PC-9 (cell line): ENCODE measurements around the gene GSTA5. TPM values are rescaled to one million over a fixed set of nuclear protein-coding genes. Genes with fewer than 3 reads are reported as not detected.

Experiments
- BruUV-seq: library from RNA; stranded (reverse); fragments of 400-500 nt; replicated peaks from 2 replicates; lab custom pipeline; 2021; lab: Mats Ljungman, UMichigan
- CTCF ChIA-PET: fragments of 300-600 bp; sonication (Branson Sonifier 250); formaldehyde crosslinking; loops from one replicate; lab custom pipeline; 2022; ENCODE audit warnings: antibody characterized with exemption; lab: Charles Lee
- POLR2A ChIA-PET: fragments of 300-600 bp; sonication (Branson Sonifier 250); formaldehyde crosslinking; loops from one replicate; lab custom pipeline; 2022; ENCODE audit warnings: antibody characterized with exemption; ENCODE audit not compliant: unreplicated experiment; lab: Charles Lee
- DNase-seq, 2 experiments: peaks; one replicate each; pipeline versions ENCODE4 v3.0.0 to v3.0.0-alpha.2; 2015 to 2022; ENCODE audit warnings: mixed read lengths in 1 of 2
- H2AFZ ChIP-seq: fragments of 200-600 bp; sonication (generic); 2 replicates; pipeline ENCODE4 v1.8.1; 2017; ENCODE audit warnings: antibody characterized with exemption
- H3F3A ChIP-seq: fragments of 200-600 bp; sonication (generic); 2 replicates; pipeline ENCODE4 v1.8.1; 2017; ENCODE audit warnings: antibody characterized with exemption, mild to moderate bottlenecking, low read depth; ENCODE audit not compliant: insufficient read depth
- H3K27ac ChIP-seq: fragments of 200-600 bp; sonication (generic); 2 replicates; pipeline ENCODE4 v1.6.1; 2016; ENCODE audit warnings: mixed run types
- H3K27me3 ChIP-seq: fragments of 200-600 bp; sonication (generic); 2 replicates; pipeline ENCODE4 v1.6.1; 2016; ENCODE audit warnings: low read depth, mixed run types; ENCODE audit not compliant: insufficient read depth
- H3K36me3 ChIP-seq: fragments of 200-600 bp; sonication (generic); 2 replicates; pipeline ENCODE4 v1.6.1; 2016; ENCODE audit warnings: low read depth, mixed run types
- H3K4me1 ChIP-seq: fragments of 200-600 bp; sonication (generic); replicated peaks from 2 replicates; pipeline ENCODE4 v1.6.1; 2016; ENCODE audit warnings: mixed run types; ENCODE audit not compliant: insufficient read depth
- H3K4me2 ChIP-seq: fragments of 200-600 bp; sonication (generic); 2 replicates; pipeline ENCODE4 v1.6.1; 2017; ENCODE audit warnings: mixed run types
- H3K4me3 ChIP-seq: fragments of 200-600 bp; sonication (generic); 2 replicates; pipeline ENCODE4 v1.6.1; 2016; ENCODE audit warnings: mixed run types
- H3K79me2 ChIP-seq: fragments of 200-600 bp; sonication (generic); 2 replicates; pipeline ENCODE4 v1.6.1; 2017; ENCODE audit warnings: low read depth, mixed run types
- H3K9me2 ChIP-seq: fragments of 200-600 bp; sonication (generic); 2 replicates; pipeline ENCODE4 v1.8.1; 2017; ENCODE audit warnings: mild to moderate bottlenecking; ENCODE audit not compliant: insufficient read depth
- H3K9me3 ChIP-seq: fragments of 200-600 bp; sonication (generic); 2 replicates; pipeline ENCODE4 v1.8.1; 2016; ENCODE audit warnings: low read depth; ENCODE audit not compliant: insufficient read depth
- H4K20me1 ChIP-seq: fragments of 200-600 bp; sonication (generic); 2 replicates; pipeline ENCODE4 v1.8.1; 2017; ENCODE audit not compliant: insufficient read depth
- CTCF ChIP-seq: fragments of 200-600 bp; sonication (generic); conservative IDR thresholded peaks from 2 replicates; pipeline ENCODE4 v1.6.1; 2017; ENCODE audit warnings: mixed run types, antibody characterized with exemption, mild to moderate bottlenecking, moderate library complexity
- EZH2 ChIP-seq: fragments of 200-600 bp; sonication (generic); IDR thresholded peaks from 2 replicates; pipeline ENCODE4 v1.8.0; 2017; ENCODE audit warnings: antibody characterized with exemption, low read depth
- intact Hi-C: fragments of 100-400 bp; cut with micrococcal nuclease; formaldehyde crosslinking; loops from one replicate; pipeline ENCODE4 v1.10.0; 2022; ENCODE audit not compliant: unreplicated experiment
- total RNA-seq: library from RNA; stranded (reverse); gene quantifications from 2 replicates; pipeline ENCODE4 v1.2.3, GENCODE V29; 2021

The GSTA5 gene
- total RNA-seq, 1 experiment from 2014 or later: not detected

- Histone ChIP-seq H3K27me3 (no peaks in the 10 kb centered on the region), H3K36me3 (no peaks in the 10 kb centered on the region), H4K20me1 (no peaks in the 10 kb centered on the region), H3K4me2 (peak overlapping the region; percentile 83), H3K4me3 (peak overlapping the region; percentile 55; the same call in 1 of the 2 replicates), H3K9me2 (no peaks in the 10 kb centered on the region; the same call in 1 of the 2 replicates), H3F3A (no peaks in the 10 kb centered on the region), H3K79me2 (no peaks in the 10 kb centered on the region), H3K9me3 (no peaks in the 10 kb centered on the region), H2AFZ (peak overlapping the region; percentile 87), H3K4me1 (peaks cover 6% of the 10 kb centered on the region), H3K27ac (no peak overlapping the region)
- TF ChIP-seq EZH2: no peak
- TF ChIP-seq CTCF: peak; percentile 86
- peak; percentile 63 to 67 for DNase-seq
- ChIA-PET POLR2A (no interaction called here), CTCF (no interaction called here)
- intact Hi-C loops: loop anchor here (1.0 to 5.0 kb wide), 2 partner anchors 45 to 113 kb away; partner anchors contain the start of gene GSTA4
- no TSS peak for BruUV-seq
Observed at GRCh38 chr6:52881996-52882841, 41.6 kb upstream of the GSTA5 start.

DNA sequence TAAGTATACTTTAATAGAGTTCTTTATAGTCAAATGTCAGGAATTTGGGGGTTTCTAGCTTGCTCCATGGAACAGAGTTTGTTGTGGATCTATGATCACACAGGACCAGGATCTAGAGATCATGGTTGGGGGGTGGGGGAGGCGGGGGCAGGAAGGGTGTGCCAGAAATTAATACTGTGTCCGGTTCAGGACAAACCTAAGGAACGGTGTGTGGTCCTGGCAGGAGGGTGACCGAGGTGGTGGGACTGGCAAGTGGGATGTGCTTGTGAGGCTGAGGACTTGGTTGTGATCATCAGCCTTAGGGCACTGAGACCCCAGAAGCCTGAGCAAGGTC lies 41.0 kb upstream of the GSTA5 start:
- CTCF ChIA-PET: interaction anchor here (0.6 kb wide), 2 partner anchors 9 to 207 kb away, joined by 7 to 10 read pairs; no protein-coding TSS in a partner anchor
- no peak overlapping the region for H3K27ac ChIP-seq
- H3K4me3 ChIP-seq: peak overlapping the region; percentile 55; the same call in 1 of the 2 replicates
- H3F3A ChIP-seq: no peaks in the 10 kb centered on the region
- H3K27me3 ChIP-seq: no peaks in the 10 kb centered on the region
- no peaks in the 10 kb centered on the region for H3K79me2 ChIP-seq
- H3K9me3 ChIP-seq: no peaks in the 10 kb centered on the region
- peaks cover 12% of the 10 kb centered on the region for H3K4me1 ChIP-seq
- POLR2A ChIA-PET: no interaction called here
- no peaks in the 10 kb centered on the region for H4K20me1 ChIP-seq
- TF ChIP-seq CTCF (no peak), EZH2 (no peak)
- peak overlapping the region; percentile 87; the same call in 1 of the 2 replicates for H2AFZ ChIP-seq
- H3K9me2 ChIP-seq: no peaks in the 10 kb centered on the region
- intact Hi-C loops: loop anchor here (5.0 kb wide), 1 partner anchor 44 kb away; no protein-coding TSS in a partner anchor
- peak overlapping the region; percentile 83 for H3K4me2 ChIP-seq
- no peaks in the 10 kb centered on the region for H3K36me3 ChIP-seq
- DNase-seq: no peak
- BruUV-seq: no TSS peak

DNA sequence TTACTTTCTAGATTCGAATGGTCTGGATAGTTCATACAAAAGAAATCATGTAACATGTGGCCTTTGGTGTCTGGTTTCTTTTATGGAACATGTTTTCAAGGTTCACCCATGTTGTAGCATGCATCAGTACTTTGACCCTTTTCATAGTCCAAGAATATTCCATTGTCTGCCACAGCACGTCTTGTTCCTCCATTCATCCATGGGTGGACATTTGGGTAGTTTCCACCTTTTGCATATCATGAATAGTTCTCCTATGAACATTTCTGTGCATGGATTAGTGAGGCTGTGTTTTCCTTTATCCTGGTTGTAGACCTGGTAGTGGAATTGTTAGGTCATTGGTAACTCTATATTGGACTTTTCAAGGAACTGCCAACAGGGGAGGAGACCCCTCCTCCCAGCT lies 37.2 kb upstream of the GSTA5 start:
- H3F3A ChIP-seq: no peaks in the 10 kb centered on the region
- DNase-seq: no peak
- TF ChIP-seq EZH2 (no peak), CTCF (no peak)
- H3K4me1 ChIP-seq: peaks cover 15% of the 10 kb centered on the region
- H2AFZ ChIP-seq: no peak overlapping the region
- ChIA-PET CTCF (interaction anchor here (0.6 kb wide), 1 partner anchor 839 kb away, joined by 3 read pairs; no protein-coding TSS in a partner anchor), POLR2A (no interaction called here)
- H3K9me3 ChIP-seq: no peaks in the 10 kb centered on the region
- no peaks in the 10 kb centered on the region for H3K9me2 ChIP-seq
- no TSS peak for BruUV-seq
- intact Hi-C loops: no loop called here
- no peaks in the 10 kb centered on the region; the same call in 1 of the 2 replicates for H3K27me3 ChIP-seq
- no peaks in the 10 kb centered on the region; the same call in 1 of the 2 replicates for H4K20me1 ChIP-seq
- no peaks in the 10 kb centered on the region for H3K79me2 ChIP-seq
- no peak overlapping the region for H3K27ac ChIP-seq
- no peak overlapping the region for H3K4me2 ChIP-seq
- no peaks in the 10 kb centered on the region for H3K36me3 ChIP-seq
- no peak overlapping the region for H3K4me3 ChIP-seq
